Measurements from ENCODE around the gene IZUMO4.
A peak's percentile ranks its signal among the peaks of the same experiment; 100 is the strongest.

IZUMO4 gene

GRCh38 chr19:2058570-2059421 is 37.9 kb upstream of the IZUMO4 start:
- DNase-seq (ENCODE audit: low spot score) = no peak

GRCh38 chr19:2059422-2060201 is 37.1 kb upstream of the IZUMO4 start:
- no peak for DNase-seq (ENCODE audit: low spot score)

GRCh38 chr19:2060884-2061494 is 35.7 kb upstream of the IZUMO4 start:
- no peak for DNase-seq (ENCODE audit: low spot score)

DNA sequence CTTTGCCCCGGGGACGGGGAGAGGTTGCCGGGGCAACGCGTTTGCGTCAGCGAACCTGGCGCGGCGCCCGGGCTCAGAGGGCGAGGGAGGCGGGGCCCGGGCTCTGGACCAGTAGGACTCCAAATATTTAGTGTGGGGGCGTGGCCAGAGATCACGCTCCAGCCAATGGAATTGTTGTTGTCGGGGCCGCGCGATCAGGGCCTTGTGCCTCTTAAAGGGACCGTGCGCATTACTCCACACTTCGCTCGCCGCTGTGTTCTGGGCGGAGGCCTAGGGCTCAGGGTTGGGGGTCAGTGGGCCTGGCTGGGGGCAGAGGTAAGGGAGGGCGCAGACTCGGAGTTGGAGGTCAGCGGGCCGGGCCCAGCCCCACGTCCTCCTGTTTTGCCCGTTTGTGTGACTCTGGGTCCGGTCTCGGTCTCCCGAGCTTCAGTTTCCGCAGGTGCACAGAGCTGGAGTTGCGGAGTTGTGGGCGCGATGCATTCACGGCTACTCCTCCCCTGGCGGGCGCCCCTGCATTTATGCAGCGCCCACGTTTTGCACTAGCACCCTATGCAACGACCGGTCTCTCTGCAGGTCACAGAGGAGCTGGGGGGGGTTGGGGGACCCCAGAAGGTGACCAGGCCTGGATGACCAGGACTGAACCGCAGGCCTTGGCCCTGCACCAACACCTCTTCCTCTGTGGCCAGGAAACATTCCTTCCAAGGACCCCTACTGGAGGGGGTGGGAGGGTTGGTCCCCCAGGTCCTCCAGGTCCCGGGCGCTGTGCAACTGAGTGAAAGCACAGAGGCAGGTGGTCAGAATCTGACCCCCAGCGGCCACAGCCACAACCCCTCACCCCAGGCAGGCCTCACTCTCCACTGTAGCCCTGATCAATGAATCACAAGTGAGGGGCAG is 35.0 kb upstream of the IZUMO4 start:
- peak; percentile 99 for DNase-seq (ENCODE audit: low spot score)

DNA sequence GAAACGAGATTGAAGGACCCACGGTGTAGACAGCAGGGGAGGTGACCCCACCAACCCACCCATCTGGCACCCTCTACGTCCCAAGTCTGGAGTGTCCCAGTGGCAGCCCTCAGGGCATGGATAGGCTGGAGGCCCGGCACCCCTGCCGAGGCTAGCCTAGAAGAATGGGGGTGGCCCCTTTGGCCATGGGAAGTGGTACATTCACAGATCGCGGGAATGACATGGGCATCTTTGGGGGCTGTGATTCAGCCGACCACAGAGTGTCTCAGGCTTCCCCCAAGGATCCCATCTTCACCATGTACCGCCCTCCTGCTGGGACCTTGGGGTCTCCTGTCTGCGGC is 34.4 kb upstream of the IZUMO4 start:
- no peak for DNase-seq (ENCODE audit: low spot score)

DNA sequence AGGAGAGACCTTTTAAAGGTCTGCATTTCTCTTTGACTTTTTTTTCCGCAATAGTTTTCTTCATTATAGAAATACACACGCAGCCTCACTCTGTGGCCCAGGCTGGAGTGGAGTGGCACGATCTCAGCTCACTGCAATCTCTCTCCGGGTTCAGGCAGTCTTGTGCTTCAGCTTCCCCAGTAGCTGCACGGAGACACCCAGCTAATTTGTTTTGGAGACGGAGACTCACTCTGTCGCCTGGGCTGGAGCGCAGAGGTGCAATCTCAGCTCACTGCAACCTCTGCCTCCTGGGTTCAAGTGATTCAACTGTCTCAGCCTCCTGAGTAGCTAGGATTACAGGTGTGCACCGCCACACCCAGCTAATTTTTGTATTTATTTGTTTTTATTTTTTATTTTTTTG is 33.9 kb upstream of the IZUMO4 start:
- DNase-seq (ENCODE audit: low spot score) = no peak

DNA sequence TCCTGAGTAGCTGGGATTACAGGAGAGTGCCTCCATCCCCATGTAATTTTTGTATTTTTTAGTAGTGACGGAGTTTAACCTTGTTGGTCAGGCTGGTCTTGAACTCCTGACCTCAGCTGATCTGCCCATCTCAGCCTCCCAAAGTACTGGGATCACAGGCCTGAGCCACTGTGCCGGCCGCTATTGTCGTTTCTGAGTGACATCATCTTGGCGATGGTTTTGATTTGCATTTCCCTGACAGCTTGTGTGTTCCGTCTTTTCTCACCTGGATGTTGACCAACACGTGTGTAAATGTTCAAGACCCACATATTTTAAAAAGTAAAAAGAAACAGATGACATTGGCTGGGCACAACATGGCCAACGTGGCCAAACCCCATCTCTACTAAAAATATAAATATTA is 32.9 kb upstream of the IZUMO4 start:
- DNase-seq (ENCODE audit: low spot score) = no peak

DNA sequence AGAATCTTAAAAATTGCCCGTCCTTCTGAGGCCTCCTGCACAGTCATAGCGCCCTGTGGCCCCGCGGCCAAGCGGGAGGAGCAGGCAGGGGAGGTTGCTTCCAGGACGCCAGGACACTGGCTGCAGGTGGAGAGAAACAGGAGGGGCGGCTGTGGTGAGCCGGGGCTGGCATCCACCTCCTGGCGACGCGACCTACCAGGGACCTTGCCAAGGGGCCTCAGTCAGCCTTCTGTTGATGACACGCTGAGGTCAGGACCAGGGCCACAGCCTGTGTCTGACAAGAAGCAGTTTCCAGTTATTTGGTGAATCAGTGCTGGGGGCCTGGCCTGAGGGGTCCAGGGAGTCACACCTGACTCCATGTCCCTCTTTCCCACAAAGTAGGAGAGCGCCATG is 32.3 kb upstream of the IZUMO4 start:
- DNase-seq (ENCODE audit: low spot score) = no peak

DNA sequence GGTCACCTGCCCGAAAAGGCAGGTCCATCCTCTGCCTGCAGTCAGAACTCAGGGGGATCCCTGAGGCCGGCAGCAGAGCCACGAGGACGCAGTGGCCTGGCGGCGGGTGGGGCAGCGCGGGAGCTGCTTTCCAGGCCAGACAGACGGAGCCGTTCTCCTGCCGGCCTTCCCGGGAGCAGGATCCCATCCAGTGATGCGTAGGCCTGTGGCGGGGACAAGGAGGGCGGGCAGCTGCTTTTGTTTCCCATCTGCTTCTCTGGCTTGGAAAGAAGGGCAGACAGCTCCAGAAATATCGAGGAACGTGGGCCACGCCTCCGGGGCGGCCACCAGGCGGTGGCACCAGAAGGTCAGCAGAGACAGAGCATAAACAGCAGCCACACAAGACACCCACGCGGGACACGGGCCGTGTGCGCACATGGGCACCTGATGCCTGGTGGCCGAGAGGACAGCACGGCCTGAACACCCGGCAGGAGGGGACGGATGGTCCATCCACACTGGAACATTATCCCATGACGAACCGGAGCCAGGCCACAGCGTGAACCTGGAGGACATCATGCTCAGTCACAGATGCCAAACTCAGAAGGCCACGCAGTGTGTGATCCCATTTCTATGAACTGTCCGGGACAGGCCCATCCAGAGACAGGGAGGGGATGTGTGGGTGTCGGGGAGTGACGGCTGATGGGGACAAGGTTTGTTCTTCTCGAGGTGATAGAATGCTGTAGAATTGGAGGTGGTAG is 31.8 kb upstream of the IZUMO4 start:
- no peak for DNase-seq (ENCODE audit: low spot score)

DNA sequence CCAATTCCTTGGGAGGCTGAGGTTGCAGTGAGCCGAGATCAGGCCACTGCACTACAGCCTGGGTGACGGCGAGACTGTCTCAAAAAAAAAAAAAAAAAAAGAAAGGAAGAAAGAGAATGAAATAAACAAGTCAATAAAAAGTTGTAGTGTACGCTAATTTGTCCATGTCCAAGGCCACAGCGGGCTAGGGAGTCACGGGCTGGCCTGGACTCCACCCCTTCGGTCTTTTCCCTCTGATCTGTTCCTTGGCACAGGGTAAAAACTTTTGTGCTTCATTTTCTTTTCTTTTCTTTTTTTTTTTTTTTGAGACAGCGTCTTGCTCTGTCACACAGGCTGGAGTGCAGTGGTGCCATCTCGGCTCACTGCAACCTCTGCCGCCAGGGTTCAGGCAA is 26.3 kb upstream of the IZUMO4 start:
- no peak for DNase-seq (ENCODE audit: low spot score)

GRCh38 chr19:2070986-2071673 is 25.6 kb upstream of the IZUMO4 start:
- no peak for DNase-seq (ENCODE audit: low spot score)

DNA sequence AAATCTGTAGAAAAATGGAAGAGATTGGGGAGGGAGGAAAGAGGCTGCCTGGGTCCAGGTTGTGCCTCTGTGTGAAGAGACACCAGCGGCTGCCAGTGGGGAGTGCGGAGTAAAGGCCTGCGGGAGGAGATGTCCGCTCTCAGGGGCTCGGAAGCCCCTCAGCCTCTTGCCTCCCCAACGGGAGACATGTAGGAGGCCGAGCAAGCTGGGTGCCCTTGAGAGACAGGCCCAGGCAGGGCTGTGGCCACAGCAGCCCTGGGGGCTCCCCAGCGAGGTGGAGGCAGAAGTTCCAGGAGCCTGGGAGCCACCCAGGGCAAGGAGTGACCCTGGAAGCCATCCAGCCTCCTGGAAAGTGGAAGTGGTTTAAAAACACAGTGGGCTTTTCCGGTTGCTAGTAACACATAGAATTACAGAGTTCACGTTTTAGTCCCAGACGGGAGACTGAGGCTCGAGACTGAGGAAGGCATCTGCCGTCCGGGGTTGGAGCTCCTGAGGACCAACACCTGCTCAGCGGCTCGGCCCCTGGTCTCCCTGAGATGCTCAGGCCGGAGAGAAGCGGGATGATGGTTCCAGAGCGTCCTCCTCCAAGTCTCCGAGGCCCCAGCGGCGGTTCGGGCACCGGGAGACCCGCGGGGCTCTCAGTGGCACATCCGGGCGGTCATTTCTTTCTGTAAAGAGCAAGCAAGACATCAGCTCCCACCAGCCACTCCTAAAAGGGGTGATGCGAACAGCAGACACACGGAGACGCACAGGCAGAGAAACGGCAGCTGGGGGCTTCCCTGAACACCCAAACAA is 23.8 kb upstream of the IZUMO4 start:
- DNase-seq (ENCODE audit: low spot score) = no peak

- no peak for DNase-seq (ENCODE audit: low spot score)
Observed at GRCh38 chr19:2076526-2076944, 20.2 kb upstream of the IZUMO4 start.

GRCh38 chr19:2077398-2077797 is 19.3 kb upstream of the IZUMO4 start:
- DNase-seq (ENCODE audit: low spot score) = no peak

- no peak for DNase-seq (ENCODE audit: low spot score)
Observed at GRCh38 chr19:2077833-2078619, 18.7 kb upstream of the IZUMO4 start.

DNA sequence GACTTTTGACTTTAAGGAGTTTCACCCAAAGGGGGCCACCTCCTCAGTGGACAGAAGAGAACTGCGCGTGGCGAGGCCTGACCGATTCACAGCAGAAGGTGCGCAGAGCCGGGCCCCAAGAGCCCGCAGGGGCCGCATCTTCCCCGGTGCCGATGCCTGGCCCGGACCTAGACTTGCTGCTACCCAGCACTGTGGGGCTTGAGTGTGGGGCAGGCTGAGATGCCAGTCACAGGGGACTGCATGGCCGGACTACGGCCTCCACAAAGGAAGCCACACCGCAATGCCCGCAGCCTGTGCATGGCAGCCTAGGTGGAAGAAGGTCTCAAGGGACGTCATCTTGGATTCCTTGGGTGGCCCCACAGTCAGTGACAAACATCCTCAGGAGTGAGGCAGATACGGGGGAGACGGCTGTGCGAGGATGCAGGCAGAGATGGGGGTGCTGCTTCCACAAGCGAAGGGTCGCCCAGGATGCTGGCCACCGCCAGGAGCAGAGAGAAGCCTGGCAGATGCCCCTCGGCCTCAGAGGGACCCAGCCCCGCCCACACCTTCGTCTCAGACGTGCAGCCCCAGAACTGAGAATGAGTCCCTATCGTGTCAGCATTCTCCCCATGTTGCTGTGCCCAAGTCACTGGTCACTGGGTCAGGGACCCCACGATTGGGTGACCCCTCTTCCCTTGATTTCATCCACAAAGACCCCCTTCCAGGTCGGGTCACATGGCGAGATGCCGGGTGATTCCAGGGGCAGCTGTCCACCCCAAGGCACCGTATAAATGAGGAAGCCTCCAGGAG is 17.4 kb upstream of the IZUMO4 start:
- DNase-seq (ENCODE audit: low spot score) = no peak

- DNase-seq (ENCODE audit: low spot score) = no peak
Observed at GRCh38 chr19:2079865-2080301, 16.8 kb upstream of the IZUMO4 start.

DNA sequence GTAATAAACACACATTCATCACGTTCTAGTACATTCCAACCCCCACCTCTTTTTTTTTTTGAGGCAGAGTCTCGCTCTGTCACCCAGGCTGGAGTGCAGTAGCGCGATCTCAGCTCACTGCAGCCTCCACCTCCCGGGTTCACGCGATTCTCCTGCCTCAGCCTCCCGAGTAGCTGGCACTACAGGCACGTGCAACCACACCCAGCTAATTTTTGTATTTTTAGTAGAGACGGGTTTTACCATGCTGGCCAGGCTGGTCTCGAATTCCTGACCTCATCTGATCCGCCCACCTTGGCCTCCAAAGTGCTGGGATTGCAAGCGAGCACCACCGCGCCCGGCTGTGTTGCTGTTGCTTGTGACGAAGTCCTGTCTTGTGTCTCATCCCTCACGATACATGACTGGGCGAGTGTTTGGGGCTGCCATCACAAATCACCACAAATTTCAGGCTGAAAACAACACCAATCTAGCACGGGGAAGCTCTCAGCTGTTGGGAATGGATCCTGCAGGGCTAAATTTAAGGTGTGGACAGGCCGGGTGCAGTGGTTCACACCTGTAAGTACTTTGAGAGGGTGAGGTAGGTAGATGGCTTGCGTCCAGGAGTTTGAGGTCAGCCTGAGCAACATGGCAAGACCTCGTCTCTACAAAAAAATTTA is 16.3 kb upstream of the IZUMO4 start:
- DNase-seq (ENCODE audit: low spot score) = no peak
